Epidermal melanocyte (primary cell): ENCODE measurements around the gene MYADM.
"Not testable (repeated sequence)": the region's sequence is repeated elsewhere in the genome, so short reads cannot be mapped to it uniquely, and the experiment has no call there.

ENCODE experiments used
- DNase-seq: peaks from one replicate; pipeline ENCODE4 v3.0.0; 2011; ENCODE audit warnings: low spot score; ENCODE audit not compliant: insufficient read length

Gene MYADM

GRCh38 chr19:53867225-53868090 lies at the start of gene MYADM:
Gene MYADM (plus strand): TSS chr19:53867883. CDS start chr19:53873530, 5,647 bp downstream.
- peak; percentile 99 for DNase-seq

GRCh38 chr19:53818756-53819155 lies 48.9 kb upstream of the MYADM start:
- no peak for DNase-seq

- no peak for DNase-seq
These were observed 47.8 kb upstream of the MYADM start for GRCh38 chr19:53819861-53820260.

- no peak for DNase-seq
These were observed 44.1 kb upstream of the MYADM start for GRCh38 chr19:53823380-53824120.

GRCh38 chr19:53824134-53824611 lies 43.5 kb upstream of the MYADM start, which contains the start of gene NLRP12:
Gene NLRP12 (minus strand): TSS chr19:53824314. CDS start chr19:53824174, 140 bp downstream.
- no peak for DNase-seq

- no peak for DNase-seq
These were observed 40.8 kb upstream of the MYADM start for GRCh38 chr19:53826876-53827275.

- DNase-seq = no peak
These were observed 39.2 kb upstream of the MYADM start for GRCh38 chr19:53828531-53828930.

GRCh38 chr19:53832861-53833260 lies 34.8 kb upstream of the MYADM start:
- DNase-seq = not testable (repeated sequence)

- DNase-seq = not testable (repeated sequence)
These were observed 29.2 kb upstream of the MYADM start for GRCh38 chr19:53838446-53838845.

- not testable (repeated sequence) for DNase-seq
These were observed 27.4 kb upstream of the MYADM start for GRCh38 chr19:53840241-53840640.

- not testable (repeated sequence) for DNase-seq
These were observed 26.8 kb upstream of the MYADM start for GRCh38 chr19:53840914-53841313.

GRCh38 chr19:53844849-53845246 lies 22.8 kb upstream of the MYADM start:
- no peak for DNase-seq

- no peak for DNase-seq
These were observed 20.1 kb upstream of the MYADM start for GRCh38 chr19:53847555-53847954.

GRCh38 chr19:53849237-53849676 lies 18.4 kb upstream of the MYADM start:
- DNase-seq = no peak

- no peak for DNase-seq
These were observed 14.0 kb upstream of the MYADM start for GRCh38 chr19:53853707-53854106.

- DNase-seq = no peak
These were observed 3.3 kb upstream of the MYADM start for GRCh38 chr19:53864308-53864836.

- DNase-seq = no peak
These were observed 2.2 kb upstream of the MYADM start for GRCh38 chr19:53865523-53865917.

- DNase-seq = no peak
These were observed 1.5 kb upstream of the MYADM start for GRCh38 chr19:53865918-53866864.

- no peak for DNase-seq
These were observed 838 bp upstream of the MYADM start for GRCh38 chr19:53866865-53867224.

- no peak for DNase-seq
These were observed 608 bp downstream of the MYADM start for GRCh38 chr19:53868091-53868891.
